ENCODE results near the gene OR4S2.

The OR4S2 gene, protein sequence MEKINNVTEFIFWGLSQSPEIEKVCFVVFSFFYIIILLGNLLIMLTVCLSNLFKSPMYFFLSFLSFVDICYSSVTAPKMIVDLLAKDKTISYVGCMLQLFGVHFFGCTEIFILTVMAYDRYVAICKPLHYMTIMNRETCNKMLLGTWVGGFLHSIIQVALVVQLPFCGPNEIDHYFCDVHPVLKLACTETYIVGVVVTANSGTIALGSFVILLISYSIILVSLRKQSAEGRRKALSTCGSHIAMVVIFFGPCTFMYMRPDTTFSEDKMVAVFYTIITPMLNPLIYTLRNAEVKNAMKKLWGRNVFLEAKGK

DNA sequence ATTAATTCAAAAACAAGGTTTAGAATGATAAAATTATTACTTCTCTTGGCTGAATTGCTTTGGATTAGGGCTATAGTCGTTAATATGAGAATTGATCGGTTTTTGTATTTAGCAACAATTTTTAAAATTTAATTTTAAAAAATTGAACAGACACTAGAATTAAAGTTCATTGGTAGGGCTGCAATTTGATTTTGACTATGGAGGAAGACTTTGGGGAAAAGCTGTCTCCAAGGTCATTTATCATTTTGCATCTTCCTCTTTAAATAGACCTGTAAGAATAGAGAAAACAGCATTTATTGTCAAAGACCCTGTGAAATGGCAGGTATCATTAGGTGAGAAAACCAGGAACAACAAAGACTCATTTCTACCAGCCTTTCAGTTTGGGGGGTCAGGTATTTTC lies at the start of gene OR4S2:
OR4S2 (plus strand) TSS at position 301 of the 400 bp plus-strand sequence. CDS start 2,577 bp downstream, outside the sequence.
- no peak for DNase-seq

DNA sequence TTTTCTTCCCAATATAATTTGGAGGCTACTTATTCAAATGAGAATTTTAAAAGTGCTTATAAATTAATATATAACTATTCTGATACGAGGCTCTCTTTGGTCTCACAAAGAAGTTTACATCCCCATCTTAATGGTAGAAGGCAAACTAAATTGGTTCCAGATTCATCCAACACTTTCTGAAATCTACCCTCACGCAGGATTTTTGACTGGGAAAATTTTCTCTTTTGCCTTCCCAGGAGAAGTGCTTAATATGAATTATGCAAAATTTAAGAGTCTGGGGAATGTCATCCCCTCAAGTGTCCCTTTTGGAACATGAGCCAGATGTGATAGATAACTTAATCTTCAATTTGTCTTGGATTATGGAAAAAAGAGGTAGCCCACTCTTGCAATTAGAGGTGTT lies 40.6 kb upstream of the OR4S2 start, which contains the start of gene OR4C11:
OR4C11 (minus strand) TSS at position 101 of the 400 bp plus-strand sequence. CDS start 3,272 bp downstream, outside the sequence.
- no peak for DNase-seq

DNA sequence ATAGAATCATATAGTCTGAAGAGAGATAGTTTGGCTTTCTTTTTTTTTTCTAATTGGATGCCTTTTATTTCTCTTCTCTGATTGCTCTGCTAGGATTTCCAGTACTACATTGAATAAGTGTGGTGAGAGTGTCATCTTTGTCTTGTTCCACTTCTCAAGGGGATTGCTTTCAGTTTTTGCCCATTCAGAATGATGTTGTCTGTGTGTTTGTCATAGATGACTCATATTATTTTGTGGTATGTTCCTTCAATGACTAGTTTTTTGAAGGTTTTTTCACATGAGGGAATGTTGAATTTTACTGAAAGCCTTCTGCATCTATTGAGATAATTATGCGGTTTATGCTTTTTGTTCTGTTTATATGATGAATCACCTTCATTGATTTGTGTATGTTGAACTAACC lies 23.6 kb upstream of the OR4S2 start:
- DNase-seq: no peak

DNA sequence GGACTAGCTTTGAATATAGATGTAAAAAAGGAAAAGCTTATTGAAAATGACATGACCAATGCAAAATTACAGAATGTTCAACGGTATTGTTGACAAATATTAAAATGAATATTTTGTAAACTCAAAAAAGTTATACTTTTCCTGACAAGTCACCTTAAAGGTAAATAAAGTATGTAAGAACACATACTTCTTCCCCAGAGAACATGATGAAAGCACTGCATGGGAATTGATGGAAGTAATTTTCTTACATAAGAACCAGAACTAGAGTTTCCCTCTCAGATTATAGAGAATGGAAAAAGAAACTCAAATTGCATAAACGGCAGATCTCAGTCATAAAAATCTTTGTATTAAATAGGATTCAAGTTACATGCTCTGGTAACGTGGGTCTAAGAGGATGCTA lies 13.3 kb upstream of the OR4S2 start, which contains the start of gene OR4P4:
OR4P4 (plus strand) TSS at position 301 of the 400 bp plus-strand sequence.
- no peak for DNase-seq

DNA sequence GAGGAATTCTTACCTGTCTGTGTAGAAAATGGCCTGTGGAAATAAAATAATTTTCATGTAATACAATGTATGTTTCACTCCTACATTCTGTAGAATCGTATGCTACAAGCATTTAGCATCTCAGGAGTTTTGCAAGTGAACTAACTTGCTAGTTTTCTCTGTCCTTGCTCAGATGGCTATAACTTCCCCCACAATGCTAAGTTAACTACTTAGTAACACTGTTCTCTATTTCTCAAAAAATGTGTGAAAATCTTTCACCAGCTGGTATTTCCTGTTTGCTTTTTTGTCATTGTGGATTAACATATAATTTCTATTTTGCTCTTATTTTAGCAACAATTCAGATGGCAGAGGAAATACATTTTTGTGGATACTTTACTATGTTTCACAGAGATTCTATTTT lies 4.4 kb downstream of the OR4S2 start:
- no peak for DNase-seq

DNA sequence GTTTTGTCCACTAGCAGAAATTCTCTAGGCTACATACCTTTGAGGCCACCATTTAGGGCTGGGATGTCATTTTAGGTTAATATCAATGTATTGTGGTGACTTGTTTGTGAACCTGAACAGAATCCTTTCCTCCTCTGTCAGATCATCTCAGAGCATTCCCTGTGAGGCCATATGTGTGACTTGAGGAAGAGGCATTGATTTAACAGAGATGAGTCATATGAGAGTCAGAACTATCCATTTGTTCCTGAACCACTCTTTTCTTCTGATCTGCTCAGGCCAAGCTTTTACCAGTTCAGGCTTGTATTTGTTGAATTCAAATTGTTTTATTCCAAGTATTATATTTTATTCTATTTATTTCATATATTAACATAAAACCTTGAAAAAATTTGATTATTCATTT lies 7.0 kb downstream of the OR4S2 start:
- DNase-seq: no peak

DNA sequence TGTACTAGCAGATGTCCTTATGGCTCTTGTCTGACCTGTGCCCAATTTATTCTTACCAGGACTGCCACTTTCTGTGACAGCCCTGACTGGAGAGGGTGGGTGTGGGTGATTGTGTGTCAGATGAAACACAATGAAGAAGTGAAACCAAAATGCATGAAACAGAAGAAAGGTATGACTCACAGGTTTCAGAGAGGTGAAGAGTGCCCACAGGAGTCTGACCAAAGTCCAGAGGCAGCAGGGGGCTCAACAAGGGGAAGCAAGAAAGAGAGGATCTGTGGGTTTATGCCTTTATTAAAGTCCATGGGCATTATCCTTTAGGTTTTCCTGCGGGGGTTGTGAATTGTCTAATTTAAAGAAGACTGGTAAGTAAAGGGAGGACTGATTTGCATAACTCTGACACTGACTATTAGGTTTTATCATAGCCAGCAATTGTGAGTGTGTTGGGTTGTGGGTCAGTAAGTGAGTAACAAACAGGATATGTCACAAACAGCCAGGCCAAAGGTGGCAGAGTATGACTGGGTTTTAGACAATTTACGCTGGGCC lies 10.0 kb downstream of the OR4S2 start:
- DNase-seq: no peak

DNA sequence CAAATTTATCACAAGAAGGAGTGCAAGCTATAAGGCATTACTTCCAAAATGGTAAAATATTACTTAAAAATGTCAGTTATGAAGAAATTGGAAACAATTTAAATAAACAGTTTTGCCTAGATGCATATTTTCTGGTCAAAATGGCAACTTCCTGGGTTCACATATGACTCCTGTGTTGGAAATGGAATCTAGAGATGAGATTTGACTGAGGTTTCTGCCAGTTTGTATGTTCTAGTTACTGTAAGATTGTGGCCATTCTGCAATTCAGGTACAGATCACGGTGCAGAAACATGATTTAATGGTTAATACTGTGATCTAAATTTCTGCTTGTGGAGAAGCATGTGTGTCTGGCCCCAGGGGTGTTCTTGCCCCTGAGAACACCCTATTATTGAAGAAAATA lies 10.5 kb downstream of the OR4S2 start:
- DNase-seq: no peak

DNA sequence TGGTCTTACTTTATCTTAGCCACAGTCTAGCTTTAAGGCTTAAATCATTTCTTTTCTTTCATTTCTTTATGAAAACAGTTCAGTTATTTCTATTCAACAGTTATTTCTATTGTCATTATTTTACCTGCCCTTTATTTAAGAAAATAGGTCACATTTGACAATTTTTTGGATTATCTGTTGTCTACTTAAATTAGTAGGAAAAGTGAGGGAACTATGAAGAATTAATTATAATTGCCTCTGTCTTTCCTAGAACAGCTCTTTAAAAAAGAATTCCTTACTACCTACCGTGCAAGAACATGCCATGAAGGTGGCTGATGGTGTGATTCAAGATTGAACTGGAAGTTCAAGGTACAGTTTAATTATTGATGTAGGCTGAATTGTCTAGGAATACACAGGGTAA lies 13.8 kb downstream of the OR4S2 start, which contains the start of gene OR4C6:
OR4C6 (plus strand) TSS at position 301 of the 400 bp plus-strand sequence. CDS start 2,966 bp downstream, outside the sequence.
- no peak for DNase-seq

DNA sequence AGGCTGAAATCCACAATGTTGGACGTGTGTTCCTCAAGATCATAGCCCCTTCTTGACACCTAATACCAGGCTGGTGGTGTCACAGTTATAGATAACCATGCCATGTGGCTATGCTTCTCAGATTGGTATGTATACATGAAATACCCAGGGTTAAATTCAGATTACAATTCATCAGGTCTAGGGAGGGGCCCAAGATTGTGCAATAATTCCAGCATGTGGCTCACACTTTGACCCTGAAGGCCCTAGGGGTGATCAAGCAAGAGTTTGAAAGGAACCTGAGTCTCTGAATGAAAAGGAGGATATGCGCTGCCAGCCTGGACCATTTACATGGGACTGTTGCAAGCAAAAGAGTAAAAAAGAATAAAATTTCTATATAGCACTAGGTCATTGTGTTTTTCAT lies 21.2 kb downstream of the OR4S2 start:
- DNase-seq: no peak

DNA sequence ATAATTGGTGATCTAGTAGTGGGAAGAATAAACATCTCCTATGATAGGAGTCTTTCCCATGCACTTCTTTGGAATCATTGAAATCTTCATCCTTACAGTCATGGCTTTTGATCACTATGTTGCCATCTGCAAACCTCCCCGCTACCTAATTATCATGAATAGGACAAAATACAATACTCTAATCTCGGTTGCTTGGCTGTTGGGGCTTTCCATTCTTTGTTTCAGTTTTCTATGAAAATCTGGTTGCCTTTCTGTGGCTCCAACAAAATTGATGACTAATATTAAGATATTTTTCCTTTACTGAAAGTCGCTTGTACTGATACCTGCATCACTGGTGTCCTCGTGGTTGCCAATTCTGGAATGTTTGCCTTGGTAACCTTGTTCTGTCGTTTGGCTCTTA lies 25.7 kb downstream of the OR4S2 start:
- DNase-seq: no peak

DNA sequence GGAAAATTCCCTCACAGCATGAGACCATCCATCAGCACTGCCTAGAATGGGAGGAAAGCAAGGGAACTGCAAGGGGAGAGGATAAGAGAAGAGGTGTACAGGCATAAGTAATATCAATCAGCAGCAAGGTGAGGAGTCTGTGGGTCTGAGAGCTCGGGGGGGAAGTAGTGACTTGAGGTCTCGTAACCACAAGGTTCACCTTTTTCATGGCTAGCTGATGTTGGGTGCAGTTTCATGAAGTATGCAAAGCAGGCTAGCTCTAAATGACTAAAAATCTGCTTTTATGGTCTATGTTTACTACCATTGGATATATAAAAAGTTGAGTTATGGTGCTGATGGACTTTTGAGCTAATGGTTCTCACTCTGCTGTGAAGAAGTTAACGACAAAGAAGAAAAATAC lies 49.7 kb downstream of the OR4S2 start:
- DNase-seq: no peak

DNA sequence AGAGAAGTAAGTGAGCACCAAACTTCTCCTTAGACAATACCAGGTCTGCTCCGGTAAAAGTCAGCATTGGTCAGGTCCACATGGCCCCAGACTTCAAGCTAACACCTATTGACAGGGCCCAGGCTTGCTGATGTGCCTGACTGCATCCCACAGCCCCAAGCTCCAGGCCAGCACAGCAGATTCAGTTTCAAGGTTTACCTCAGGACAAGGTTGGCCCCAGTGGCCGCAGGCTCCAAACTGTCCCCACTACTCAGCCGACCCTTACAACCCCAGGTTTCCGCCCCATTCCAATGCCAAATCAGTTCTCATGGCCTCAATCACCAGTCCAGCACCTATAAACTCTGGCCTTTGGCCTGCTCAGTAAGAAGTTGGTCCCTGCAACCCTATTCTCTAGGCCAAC lies 53.3 kb downstream of the OR4S2 start:
- DNase-seq: no peak
